ENCODE results near the gene CIRBP. TPM values are rescaled to one million over a fixed set of nuclear protein-coding genes. Genes with fewer than 3 reads are reported as not detected.
A peak's percentile ranks its signal among the peaks of the same experiment; 100 is the strongest.

Gene CIRBP
- total and polyA plus RNA-seq, 9 donors = 602 to 1,254 (median 855) TPM

GRCh38 chr19:1266129-1266915, 2.8 kb upstream of the CIRBP start:
- no peaks in the 10 kb centered on the region for H3K27me3 ChIP-seq
- intact Hi-C loops (cut with DNase I) = loop anchor here in 3 of 4 donors (1.0 to 2.0 kb wide), 2 partner anchors 22 kb away; no protein-coding TSS in a partner anchor
- DNase-seq = peak; percentile 85 to 90 (median 87)
- peaks cover 36% of the 10 kb centered on the region for H3K4me1 ChIP-seq (ENCODE audit: insufficient read depth)
- peak overlapping the region; percentile 49 for H3K4me3 ChIP-seq
- WGBS, 3 donors = 1 to 3% (median 2%) methylated on average over 51 to 84 of the region's 84 CpGs
- no peak for TF ChIP-seq EP300 (IDR thresholded peaks at IDR 0.05)
- no peak for TF ChIP-seq POLR2A (IDR thresholded peaks at IDR 0.05)
- TF ChIP-seq CTCF (IDR thresholded peaks at IDR 0.05) = no peak
- H3K9me3 ChIP-seq = no peaks in the 10 kb centered on the region
- H3K36me3 ChIP-seq = no peaks in the 10 kb centered on the region
- peak overlapping the region; percentile 86 to 93 for H3K27ac ChIP-seq

- intact Hi-C loops (cut with DNase I) = loop anchor here (1.0 to 2.0 kb wide), 2 partner anchors 22 to 23 kb away; no protein-coding TSS in a partner anchor
- Histone ChIP-seq H3K27ac (peak overlapping the region; percentile 86 to 93), H3K9me3 (no peaks in the 10 kb centered on the region), H3K4me3 (peak overlapping the region; percentile 49), H3K27me3 (no peaks in the 10 kb centered on the region), H3K4me1 (ENCODE audit: insufficient read depth) (peaks cover 39% of the 10 kb centered on the region), H3K36me3 (no peaks in the 10 kb centered on the region)
- WGBS, 3 donors = 1 to 2% (median 1%) methylated on average over 18 to 59 of the region's 59 CpGs
- DNase-seq = peak; percentile 70 to 90 (median 82)
- TF ChIP-seq EP300 (IDR thresholded peaks at IDR 0.05) (no peak), CTCF (IDR thresholded peaks at IDR 0.05) (peak; percentile 85 to 100 (median 100)), POLR2A (IDR thresholded peaks at IDR 0.05) (peak; percentile 36)
Measured at GRCh38 chr19:1266916-1267476, 2.1 kb upstream of the CIRBP start.

DNA sequence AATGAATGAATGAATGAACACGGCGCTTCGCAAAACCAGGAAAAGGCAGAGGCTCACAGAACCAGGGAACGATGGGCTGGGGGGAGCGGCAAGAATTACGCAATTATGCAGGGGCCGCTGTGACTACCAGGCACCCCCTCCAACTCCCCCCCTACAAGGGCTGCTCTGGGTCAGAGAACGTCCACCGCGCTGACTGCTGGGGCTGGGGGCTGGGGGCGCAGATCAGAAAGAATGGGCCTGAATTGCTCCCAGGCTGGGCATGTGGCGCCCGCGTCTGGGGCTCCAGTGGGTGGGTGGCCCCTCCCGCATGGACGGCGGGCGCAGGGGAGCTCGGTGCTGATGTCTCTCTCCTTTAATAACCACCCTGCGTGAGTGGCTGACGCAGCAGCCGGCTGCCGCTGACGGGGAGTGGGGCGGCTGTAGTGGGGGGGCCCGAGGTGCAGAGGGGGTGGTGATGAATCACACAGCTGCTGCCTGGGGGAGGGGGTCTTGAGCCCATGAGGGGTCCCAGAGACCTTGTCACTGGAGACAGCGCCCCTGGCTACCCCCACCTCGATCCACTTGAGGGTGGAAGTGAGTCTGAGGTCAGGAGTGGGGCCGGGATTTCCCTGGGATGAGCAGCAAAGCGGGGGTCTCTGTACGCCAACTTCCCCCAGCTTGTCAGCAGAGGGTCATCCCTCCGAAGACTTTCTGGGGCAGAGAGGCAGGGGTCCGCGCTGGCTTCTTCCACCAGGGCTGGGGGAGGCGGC, 1.5 kb upstream of the CIRBP start:
- H3K36me3 ChIP-seq = no peaks in the 10 kb centered on the region
- H3K9me3 ChIP-seq = no peaks in the 10 kb centered on the region
- peak overlapping the region in 1 of 2 donors; percentile 38 for H3K27ac ChIP-seq
- intact Hi-C loops (cut with DNase I) = loop anchor here in 2 of 4 donors (1.0 to 2.0 kb wide), 2 partner anchors 23 kb away; no protein-coding TSS in a partner anchor
- no peaks in the 10 kb centered on the region for H3K27me3 ChIP-seq
- DNase-seq = peak in 4 of 5 donors; percentile 67 to 71 (median 68)
- H3K4me3 ChIP-seq = peak overlapping the region; percentile 49
- peaks cover 33% of the 10 kb centered on the region for H3K4me1 ChIP-seq (ENCODE audit: insufficient read depth)
- 27 to 44% (median 30%) methylated on average over 32 to 35 of the region's 35 CpGs for WGBS, 3 donors
- TF ChIP-seq EP300 (IDR thresholded peaks at IDR 0.05) (no peak), POLR2A (IDR thresholded peaks at IDR 0.05) (no peak), CTCF (IDR thresholded peaks at IDR 0.05) (no peak)
